BJ (cell line): ENCODE results near the gene ESRRA. TPM values are rescaled to one million over a fixed set of nuclear protein-coding genes. Genes with fewer than 3 reads are reported as not detected.

Experiments used
- CTCF ChIA-PET: fragments of 350-600 bp; formaldehyde crosslinking; extraction: SDS; loops from one replicate; lab custom pipeline; 2021; ENCODE audit warnings: antibody characterized with exemption, inconsistent platforms; lab: Yijun Ruan, JAX
- POLR2A ChIA-PET: fragments of 300-600 bp; sonication (Branson Sonifier 250); formaldehyde crosslinking; extraction: SDS; loops from one replicate; lab custom pipeline; 2021; ENCODE audit warnings: antibody characterized with exemption; lab: Charles Lee
- DNase-seq: peaks from one replicate; pipeline ENCODE4 v3.0.0-alpha.2; 2011; ENCODE audit warnings: low read depth
- H3K27me3 ChIP-seq: 2 replicates; pipeline ENCODE4 v1.6.0; 2011; ENCODE audit warnings: low read length; ENCODE audit not compliant: control insufficient read depth, insufficient read depth
- H3K36me3 ChIP-seq: 2 replicates; pipeline ENCODE4 v1.5.1; 2011; ENCODE audit warnings: low read length; ENCODE audit not compliant: control insufficient read depth, insufficient read depth
- H3K4me3 ChIP-seq: 2 replicates; pipeline ENCODE4 v1.5.1; 2011; ENCODE audit warnings: low read depth, mild to moderate bottlenecking, control low read depth, low read length
- polyA plus RNA-seq: library from polyadenylated mRNA; depleted of rRNA; stranded (reverse); fragments of >200 nt; gene quantifications from 2 replicates; pipeline ENCODE4 v1.2.3, GENCODE V29; 2011
- TF ChIP-seq, protein P1 (sequence below): IDR thresholded peaks from 2 replicates; pipeline ENCODE4 v1.5.1; 2011; ENCODE audit warnings: low read depth, mild to moderate bottlenecking, control low read depth, inconsistent platforms, low read length, moderate library complexity; ENCODE audit not compliant: insufficient read depth

ESRRA gene
- polyA plus RNA-seq, 1 experiment: 17.4 TPM

DNA sequence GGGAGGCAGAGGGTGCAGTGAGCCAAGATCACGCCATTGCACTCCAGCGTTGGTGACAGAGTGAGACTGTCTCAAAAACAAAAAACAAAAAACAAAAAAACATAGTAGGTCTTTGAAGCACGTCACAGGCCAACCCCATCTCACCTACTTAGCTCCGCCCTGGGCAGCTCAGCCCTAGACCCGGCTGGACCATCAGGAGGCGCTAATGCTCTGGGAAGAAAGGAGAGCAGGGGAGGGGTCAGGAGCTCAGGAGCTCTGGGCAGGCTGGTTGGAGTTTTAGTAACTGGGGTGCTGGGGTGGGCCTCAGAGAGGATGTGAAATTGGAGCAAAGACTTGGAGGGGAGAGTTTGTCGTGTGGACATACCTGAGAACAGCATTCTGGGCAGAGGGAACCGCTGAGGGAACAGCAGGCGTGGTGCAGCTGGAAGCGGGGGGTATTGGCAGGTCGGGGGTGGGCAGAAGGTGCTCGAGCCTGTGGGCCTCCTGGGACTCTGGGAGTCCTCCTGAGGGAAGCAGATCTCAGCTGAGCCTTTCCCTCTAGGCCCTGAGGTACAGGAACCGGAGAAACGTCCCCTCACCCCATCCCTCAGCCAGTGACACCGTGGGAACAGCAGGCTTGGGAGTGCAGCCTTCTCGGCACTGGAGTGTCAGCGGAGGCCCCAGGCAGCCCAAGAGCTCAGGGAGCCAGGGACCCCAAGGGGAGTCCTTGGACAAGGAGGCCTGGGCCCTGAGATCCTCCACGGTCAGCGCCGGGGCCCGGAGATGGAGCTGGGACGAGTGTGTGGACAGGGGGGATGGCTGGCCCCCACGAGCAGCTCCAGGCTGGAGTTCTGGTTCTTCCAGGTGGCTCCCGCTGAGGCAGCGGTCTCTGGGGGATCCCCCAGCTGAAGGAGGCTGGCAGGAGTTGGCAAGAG is 51.4 kb downstream of the ESRRA start:
- CTCF ChIA-PET: interaction anchor here (0.6 to 6.8 kb wide), 11 partner anchors 13 to 165 kb away, joined by 3 to 71 read pairs (median 3); partner anchors contain the start of genes ESRRA, PRDX5 and TRMT112
- POLR2A ChIA-PET: no interaction called here
- TF ChIP-seq, protein P1, sequence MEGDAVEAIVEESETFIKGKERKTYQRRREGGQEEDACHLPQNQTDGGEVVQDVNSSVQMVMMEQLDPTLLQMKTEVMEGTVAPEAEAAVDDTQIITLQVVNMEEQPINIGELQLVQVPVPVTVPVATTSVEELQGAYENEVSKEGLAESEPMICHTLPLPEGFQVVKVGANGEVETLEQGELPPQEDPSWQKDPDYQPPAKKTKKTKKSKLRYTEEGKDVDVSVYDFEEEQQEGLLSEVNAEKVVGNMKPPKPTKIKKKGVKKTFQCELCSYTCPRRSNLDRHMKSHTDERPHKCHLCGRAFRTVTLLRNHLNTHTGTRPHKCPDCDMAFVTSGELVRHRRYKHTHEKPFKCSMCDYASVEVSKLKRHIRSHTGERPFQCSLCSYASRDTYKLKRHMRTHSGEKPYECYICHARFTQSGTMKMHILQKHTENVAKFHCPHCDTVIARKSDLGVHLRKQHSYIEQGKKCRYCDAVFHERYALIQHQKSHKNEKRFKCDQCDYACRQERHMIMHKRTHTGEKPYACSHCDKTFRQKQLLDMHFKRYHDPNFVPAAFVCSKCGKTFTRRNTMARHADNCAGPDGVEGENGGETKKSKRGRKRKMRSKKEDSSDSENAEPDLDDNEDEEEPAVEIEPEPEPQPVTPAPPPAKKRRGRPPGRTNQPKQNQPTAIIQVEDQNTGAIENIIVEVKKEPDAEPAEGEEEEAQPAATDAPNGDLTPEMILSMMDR: peak; percentile 48
- no peaks in the 10 kb centered on the region for H3K27me3 ChIP-seq
- H3K4me3 ChIP-seq: no peak overlapping the region
- no peak for DNase-seq
- H3K36me3 ChIP-seq: peaks cover 8% of the 10 kb centered on the region

GRCh38 chr11:64357446-64357845 is 52.1 kb downstream of the ESRRA start:
- Histone ChIP-seq H3K27me3 (no peaks in the 10 kb centered on the region), H3K4me3 (no peak overlapping the region), H3K36me3 (peaks cover 14% of the 10 kb centered on the region)
- DNase-seq: no peak
- POLR2A ChIA-PET: interaction anchor here (0.6 kb wide), 1 partner anchor 572 kb away, joined by 6 read pairs; no protein-coding TSS in a partner anchor
- CTCF ChIA-PET: interaction anchor here (0.6 to 6.8 kb wide), 5 partner anchors 13 to 107 kb away, joined by 3 to 71 read pairs (median 3); partner anchors contain the start of genes ESRRA, PRDX5 and TRMT112
- TF ChIP-seq, protein P1: no peak

DNA sequence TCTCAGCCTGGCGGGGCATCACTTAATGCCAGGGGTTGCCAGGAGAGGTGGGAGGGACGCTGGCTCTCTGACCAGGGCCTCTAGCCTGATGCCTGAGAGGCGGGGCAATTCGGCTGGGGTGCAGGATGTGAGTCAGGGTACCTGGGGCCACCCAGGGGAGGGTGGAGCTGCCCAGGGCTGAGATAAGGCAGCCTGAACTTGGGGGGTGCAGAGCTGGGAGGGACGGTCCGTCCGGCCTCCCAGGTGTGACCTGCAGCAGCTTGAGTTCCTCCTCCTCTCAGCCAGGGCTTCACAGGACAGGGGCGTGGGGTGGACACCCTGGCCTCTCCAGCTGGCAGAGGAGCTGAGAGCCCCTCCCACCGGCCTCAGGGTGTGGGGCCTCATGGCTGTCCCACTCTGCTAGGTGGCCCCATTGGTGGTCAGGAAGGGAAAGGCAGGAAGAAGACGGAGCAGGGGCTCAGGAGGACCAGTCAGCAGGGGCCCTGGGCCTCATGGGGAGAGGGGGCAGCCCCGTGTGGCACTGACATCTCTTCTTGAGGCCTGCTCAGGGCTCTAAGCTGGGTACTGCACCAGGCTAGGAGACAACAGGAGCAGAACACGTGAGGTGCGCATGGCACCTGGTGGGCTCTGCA is 52.7 kb downstream of the ESRRA start:
- peaks cover 14% of the 10 kb centered on the region for H3K36me3 ChIP-seq
- H3K4me3 ChIP-seq: no peak overlapping the region
- TF ChIP-seq, protein P1: no peak
- no peaks in the 10 kb centered on the region for H3K27me3 ChIP-seq
- DNase-seq: no peak
- ChIA-PET POLR2A (interaction anchor here (0.6 kb wide), 1 partner anchor 573 kb away, joined by 6 read pairs; no protein-coding TSS in a partner anchor), CTCF (interaction anchor here (0.9 to 6.8 kb wide), 4 partner anchors 14 to 154 kb away, joined by 4 to 71 read pairs (median 4); partner anchors contain the start of genes PRDX5 and TRMT112)

GRCh38 chr11:64358536-64358906 is 53.2 kb downstream of the ESRRA start:
- peak overlapping the region; percentile 40 for H3K4me3 ChIP-seq
- ChIA-PET CTCF (interaction anchor here (1.0 to 6.8 kb wide), 3 partner anchors 14 to 154 kb away, joined by 4 to 71 read pairs (median 5); no protein-coding TSS in a partner anchor), POLR2A (no interaction called here)
- no peak for DNase-seq
- peaks cover 16% of the 10 kb centered on the region for H3K36me3 ChIP-seq
- TF ChIP-seq, protein P1: no peak
- H3K27me3 ChIP-seq: no peaks in the 10 kb centered on the region
